BJ (cell line): ENCODE data around the gene C9orf153. TPM values are rescaled to one million over a fixed set of nuclear protein-coding genes. Genes with fewer than 3 reads are reported as not detected.
"Not testable (repeated sequence)": the region's sequence is repeated elsewhere in the genome, so short reads cannot be mapped to it uniquely, and the experiment has no call there.

ENCODE experiments used
- CTCF ChIA-PET: fragments of 350-600 bp; formaldehyde crosslinking; extraction: SDS; loops from one replicate; lab custom pipeline; 2021; ENCODE audit warnings: antibody characterized with exemption, inconsistent platforms; lab: Yijun Ruan, JAX
- POLR2A ChIA-PET: fragments of 300-600 bp; sonication (Branson Sonifier 250); formaldehyde crosslinking; extraction: SDS; loops from one replicate; lab custom pipeline; 2021; ENCODE audit warnings: antibody characterized with exemption; lab: Charles Lee
- DNase-seq: peaks from one replicate; pipeline ENCODE4 v3.0.0-alpha.2; 2011; ENCODE audit warnings: low read depth
- H3K27me3 ChIP-seq: 2 replicates; pipeline ENCODE4 v1.6.0; 2011; ENCODE audit warnings: low read length; ENCODE audit not compliant: control insufficient read depth, insufficient read depth
- H3K36me3 ChIP-seq: 2 replicates; pipeline ENCODE4 v1.5.1; 2011; ENCODE audit warnings: low read length; ENCODE audit not compliant: control insufficient read depth, insufficient read depth
- H3K4me3 ChIP-seq: 2 replicates; pipeline ENCODE4 v1.5.1; 2011; ENCODE audit warnings: low read depth, mild to moderate bottlenecking, control low read depth, low read length
- polyA plus RNA-seq: library from polyadenylated mRNA; depleted of rRNA; stranded (reverse); fragments of >200 nt; gene quantifications from 2 replicates; pipeline ENCODE4 v1.2.3, GENCODE V29; 2011
- TF ChIP-seq, protein P1 (sequence below): IDR thresholded peaks from 2 replicates; pipeline ENCODE4 v1.5.1; 2011; ENCODE audit warnings: low read depth, mild to moderate bottlenecking, control low read depth, inconsistent platforms, low read length, moderate library complexity; ENCODE audit not compliant: insufficient read depth

C9orf153 gene
- polyA plus RNA-seq, 1 experiment: not detected

GRCh38 chr9:86200599-86201162 lies 58.8 kb downstream of the C9orf153 start:
- POLR2A ChIA-PET: no interaction called here
- no peaks in the 10 kb centered on the region for H3K36me3 ChIP-seq
- DNase-seq: no peak
- no peak overlapping the region for H3K4me3 ChIP-seq
- CTCF ChIA-PET: interaction anchor here (2.5 kb wide), 1 partner anchor 16 kb away, joined by 8 read pairs; no protein-coding TSS in a partner anchor
- 0 out of 2 replicates have a peak, but pooled peaks cover 1% of the 10 kb centered on the region for H3K27me3 ChIP-seq
- TF ChIP-seq, protein P1, sequence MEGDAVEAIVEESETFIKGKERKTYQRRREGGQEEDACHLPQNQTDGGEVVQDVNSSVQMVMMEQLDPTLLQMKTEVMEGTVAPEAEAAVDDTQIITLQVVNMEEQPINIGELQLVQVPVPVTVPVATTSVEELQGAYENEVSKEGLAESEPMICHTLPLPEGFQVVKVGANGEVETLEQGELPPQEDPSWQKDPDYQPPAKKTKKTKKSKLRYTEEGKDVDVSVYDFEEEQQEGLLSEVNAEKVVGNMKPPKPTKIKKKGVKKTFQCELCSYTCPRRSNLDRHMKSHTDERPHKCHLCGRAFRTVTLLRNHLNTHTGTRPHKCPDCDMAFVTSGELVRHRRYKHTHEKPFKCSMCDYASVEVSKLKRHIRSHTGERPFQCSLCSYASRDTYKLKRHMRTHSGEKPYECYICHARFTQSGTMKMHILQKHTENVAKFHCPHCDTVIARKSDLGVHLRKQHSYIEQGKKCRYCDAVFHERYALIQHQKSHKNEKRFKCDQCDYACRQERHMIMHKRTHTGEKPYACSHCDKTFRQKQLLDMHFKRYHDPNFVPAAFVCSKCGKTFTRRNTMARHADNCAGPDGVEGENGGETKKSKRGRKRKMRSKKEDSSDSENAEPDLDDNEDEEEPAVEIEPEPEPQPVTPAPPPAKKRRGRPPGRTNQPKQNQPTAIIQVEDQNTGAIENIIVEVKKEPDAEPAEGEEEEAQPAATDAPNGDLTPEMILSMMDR: no peak

GRCh38 chr9:86193088-86193487 lies 66.4 kb downstream of the C9orf153 start:
- no peak for DNase-seq
- no peak overlapping the region for H3K4me3 ChIP-seq
- no peaks in the 10 kb centered on the region for H3K36me3 ChIP-seq
- TF ChIP-seq, protein P1: no peak
- H3K27me3 ChIP-seq: no peaks in the 10 kb centered on the region
- CTCF ChIA-PET: interaction anchor here (2.5 kb wide), 1 partner anchor 9 kb away, joined by 12 read pairs; no protein-coding TSS in a partner anchor
- POLR2A ChIA-PET: no interaction called here

- DNase-seq, H3K36me3 ChIP-seq, H3K27me3 ChIP-seq, POLR2A ChIA-PET, H3K4me3 ChIP-seq: not testable (repeated sequence)
- CTCF ChIA-PET: interaction anchor here (0.7 to 1.3 kb wide), 3 partner anchors 12 to 269 kb away, joined by 3 to 9 read pairs (median 3); no protein-coding TSS in a partner anchor
Measured at GRCh38 chr9:86190700-86191099, 68.8 kb downstream of the C9orf153 start.

DNA sequence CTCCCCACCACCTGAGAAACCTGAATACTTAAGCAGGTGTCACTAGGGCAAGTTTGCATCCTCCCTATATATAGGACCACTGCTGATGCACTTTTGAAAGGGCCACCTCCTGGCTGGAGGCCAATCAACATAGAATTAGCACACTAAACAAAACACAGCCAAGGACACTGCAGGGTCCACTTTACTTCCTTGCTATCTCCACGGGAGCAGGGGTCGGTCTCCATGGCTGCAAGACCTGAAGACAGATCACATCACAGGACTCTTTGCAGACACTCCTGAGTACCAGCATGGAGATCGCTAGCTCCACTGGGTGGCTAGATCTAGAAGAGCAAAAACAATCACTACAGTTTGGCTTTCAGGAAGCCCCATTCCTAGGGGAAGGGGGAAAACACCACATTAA lies 72.3 kb downstream of the C9orf153 start:
- no peaks in the 10 kb centered on the region; the same call in 1 of the 2 replicates for H3K27me3 ChIP-seq
- ChIA-PET POLR2A (no interaction called here), CTCF (no interaction called here)
- H3K4me3 ChIP-seq: no peak overlapping the region
- TF ChIP-seq, protein P1: no peak
- DNase-seq: no peak
- H3K36me3 ChIP-seq: no peaks in the 10 kb centered on the region

GRCh38 chr9:86186696-86187095 lies 72.8 kb downstream of the C9orf153 start:
- Histone ChIP-seq H3K27me3 (no peaks in the 10 kb centered on the region; the same call in 1 of the 2 replicates), H3K4me3 (no peak overlapping the region), H3K36me3 (no peaks in the 10 kb centered on the region)
- DNase-seq: no peak
- TF ChIP-seq, protein P1: no peak
- ChIA-PET CTCF (no interaction called here), POLR2A (no interaction called here)

- Histone ChIP-seq H3K4me3 (no peak overlapping the region), H3K27me3 (no peaks in the 10 kb centered on the region; the same call in 1 of the 2 replicates), H3K36me3 (no peaks in the 10 kb centered on the region)
- TF ChIP-seq, protein P1: no peak
- CTCF ChIA-PET: no interaction called here
- no peak for DNase-seq
- POLR2A ChIA-PET: no interaction called here
Measured at GRCh38 chr9:86185872-86186271, 73.6 kb downstream of the C9orf153 start.
